Neural progenitor cell (in vitro differentiated cells): ENCODE results near the gene TPRX2. TPM values are rescaled to one million over a fixed set of nuclear protein-coding genes. Genes with fewer than 3 reads are reported as not detected.

ENCODE experiments used
- total RNA-seq: library from RNA; depleted of rRNA; stranded (reverse); fragments of >200 nt; gene quantifications from 2 replicates; pipeline ENCODE4 v1.2.3, GENCODE V29; 2015; ENCODE audit warnings: low replicate concordance

TPRX2 gene
- total RNA-seq, 1 donor from 2014 or later, result not detected

Other genes starting within 250 kb of the TPRX2 start
- gene EHD2, start 145.8 kb upstream of the TPRX2 start, total RNA-seq, result 1.5 and 3.9 TPM in 2 replicates
- 101 and 172 TPM in 2 replicates for gene NOP53, start 113.7 kb upstream of the TPRX2 start, total RNA-seq
- gene SELENOW, start 80.5 kb upstream of the TPRX2 start, total RNA-seq, result 234 and 422 TPM in 2 replicates
- not detected in 2 replicates for gene TPRX1, start 54.7 kb upstream of the TPRX2 start, total RNA-seq
- 0.19 and 0.22 TPM in 2 replicates for gene CRX, start 37.3 kb upstream of the TPRX2 start, total RNA-seq
- gene SULT2A1, start 27.1 kb downstream of the TPRX2 start, total RNA-seq, result not detected in 2 replicates
- gene BSPH1, start 132.9 kb downstream of the TPRX2 start, total RNA-seq, result not detected in 2 replicates
- not detected in 2 replicates for gene ELSPBP1, start 135.4 kb downstream of the TPRX2 start, total RNA-seq
- gene CABP5, start 184.8 kb downstream of the TPRX2 start, total RNA-seq, result not detected in 2 replicates